Ovary (tissue), 9 donors: ENCODE measurements around the gene GRIK1. TPM values are rescaled to one million over a fixed set of nuclear protein-coding genes. Genes with fewer than 3 reads are reported as not detected.

Experiments
- DNase-seq, 5 donors: peaks; one replicate each; pipeline ENCODE4 v3.0.0-alpha.2; 2019 to 2020
- H3K27ac ChIP-seq, 2 donors: fragments of 200-600 bp; one replicate each; pipeline versions ENCODE4 v1.5.1 to v1.8.0; 2019 to 2022
- H3K27me3 ChIP-seq: fragments of 200-600 bp; one replicate; pipeline ENCODE4 v1.8.0; 2022
- H3K36me3 ChIP-seq: fragments of 200-600 bp; sonication (generic); one replicate; pipeline ENCODE4 v1.5.1; 2019
- H3K4me1 ChIP-seq: one replicate; pipeline ENCODE4 v1.8.1; 2013; ENCODE audit warnings: mild to moderate bottlenecking, moderate library complexity; ENCODE audit not compliant: insufficient read depth
- H3K4me3 ChIP-seq: fragments of 200-600 bp; sonication (generic); one replicate; pipeline ENCODE4 v1.5.1; 2017
- H3K9me3 ChIP-seq, 2 donors: fragments of 200-600 bp in 1 of 2; sonication (generic) in 1 of 2; one replicate each; pipeline versions ENCODE4 v1.5.1 to v1.8.1; 2013 to 2019; ENCODE audit warnings: mild to moderate bottlenecking in 1 of 2, moderate library complexity in 1 of 2
- EP300 ChIP-seq: sonication (generic); formaldehyde crosslinking; IDR thresholded peaks from one replicate; pipeline ENCODE4 v1.6.1; 2017; ENCODE audit warnings: antibody characterized with exemption
- POLR2A ChIP-seq: fragments of 450-650 bp; IDR thresholded peaks from one replicate; pipeline ENCODE4 v1.6.1; 2017; ENCODE audit warnings: antibody characterized with exemption, mild to moderate bottlenecking, moderate library complexity
- WGBS, 3 donors: extraction: QIAGEN DNeasy Blood & Tissue Kit in 1 of 3; methylation state at CpG; one replicate each; pipeline versions ENCODE4 v1.1.5 to v1.1.7; 2013 to 2017; 5-methylcytosine and 5-hydroxymethylcytosine counted together
- intact Hi-C, 4 donors: fragments of 100-400 bp; cut with DNase I; formaldehyde crosslinking; loops; one replicate each; pipeline versions ENCODE4 v1.11.0 to v1.15.1; 2022 to 2023
- polyA plus RNA-seq, 2 donors: library from polyadenylated mRNA; stranded (reverse); fragments of 200-250 nt in 1 of 2; fragments of 350-450 nt in 1 of 2; fragmentation: Illumina TruSeq in 1 of 2; extraction: RNeasy Lipid Tissue Mini Kit (QIAGEN cat#74804) in 1 of 2; gene quantifications; one replicate each; pipeline ENCODE4 v1.2.3, GENCODE V29; 2013 to 2014
- total RNA-seq, 7 donors: library from RNA; depleted of rRNA in 2 of 7; stranded (reverse); fragments of >200 nt in 2 of 7; fragmentation: NEBNext Ultra II Directional in 3 of 7; extraction: Animal tissue kit (Norgen Biotek cat#: 25700) in 3 of 7; gene quantifications; one replicate each; pipeline versions ENCODE4 v1.1.0 to v1.2.4, GENCODE V29; 2016 to 2023
- TF ChIP-seq, protein P1 (sequence below), 3 donors: fragments of 450-650 bp in 2 of 3; fragments of 200-600 bp in 1 of 3; IDR thresholded peaks; one replicate each; pipeline versions ENCODE4 v1.5.1 to v1.8.0; 2016 to 2022; ENCODE audit warnings: antibody characterized with exemption in 3 of 3, mild to moderate bottlenecking in 1 of 3
- donor health status: DM: no; HTN: no; CAD: no; lungs with moderate emphysema.
- donor health status: DM: no; HTN: no; CAD: no.
- donor health status: Bipolar disorder and iron deficiency.
- donor health status: DM: yes; HTN: yes; CAD: no.
- donor health status: DM: no; HTN: no; CAD: no.
- donor health status: DM: yes; HTN: yes; CAD: no.

GRIK1 gene
- total and polyA plus RNA-seq, 9 donors, result 0.15 to 1.3 (median 0.34) TPM; not detected in 4

DNA sequence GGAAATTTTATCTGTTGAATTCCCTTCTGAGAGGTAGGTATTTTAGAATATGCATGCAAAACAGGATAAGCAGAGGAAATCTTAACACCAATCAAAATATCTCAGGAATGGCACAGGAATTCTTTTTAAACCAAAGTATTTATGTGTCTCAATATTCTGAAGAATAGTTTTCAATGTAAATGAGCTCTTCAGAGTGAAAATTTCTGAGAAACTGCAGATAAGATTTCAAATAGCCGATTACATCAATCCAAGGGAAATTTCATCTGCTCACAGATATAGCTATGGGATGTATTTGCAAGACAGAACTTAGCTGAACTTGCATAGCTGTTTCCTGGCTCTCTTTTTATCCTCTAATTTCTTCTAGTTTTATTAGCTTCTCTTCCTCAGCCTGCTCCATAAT is 209.5 kb downstream of the GRIK1 start:
- H3K36me3 ChIP-seq, result no peaks in the 10 kb centered on the region
- no peak overlapping the region for H3K4me3 ChIP-seq
- TF ChIP-seq EP300 (no peak), POLR2A (no peak)
- TF ChIP-seq, protein P1, sequence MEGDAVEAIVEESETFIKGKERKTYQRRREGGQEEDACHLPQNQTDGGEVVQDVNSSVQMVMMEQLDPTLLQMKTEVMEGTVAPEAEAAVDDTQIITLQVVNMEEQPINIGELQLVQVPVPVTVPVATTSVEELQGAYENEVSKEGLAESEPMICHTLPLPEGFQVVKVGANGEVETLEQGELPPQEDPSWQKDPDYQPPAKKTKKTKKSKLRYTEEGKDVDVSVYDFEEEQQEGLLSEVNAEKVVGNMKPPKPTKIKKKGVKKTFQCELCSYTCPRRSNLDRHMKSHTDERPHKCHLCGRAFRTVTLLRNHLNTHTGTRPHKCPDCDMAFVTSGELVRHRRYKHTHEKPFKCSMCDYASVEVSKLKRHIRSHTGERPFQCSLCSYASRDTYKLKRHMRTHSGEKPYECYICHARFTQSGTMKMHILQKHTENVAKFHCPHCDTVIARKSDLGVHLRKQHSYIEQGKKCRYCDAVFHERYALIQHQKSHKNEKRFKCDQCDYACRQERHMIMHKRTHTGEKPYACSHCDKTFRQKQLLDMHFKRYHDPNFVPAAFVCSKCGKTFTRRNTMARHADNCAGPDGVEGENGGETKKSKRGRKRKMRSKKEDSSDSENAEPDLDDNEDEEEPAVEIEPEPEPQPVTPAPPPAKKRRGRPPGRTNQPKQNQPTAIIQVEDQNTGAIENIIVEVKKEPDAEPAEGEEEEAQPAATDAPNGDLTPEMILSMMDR (IDR thresholded peaks at IDR 0.05), result no peak
- H3K4me1 ChIP-seq, result no peaks in the 10 kb centered on the region
- H3K9me3 ChIP-seq, result no peaks in the 10 kb centered on the region
- H3K27me3 ChIP-seq, result no peaks in the 10 kb centered on the region
- WGBS, 3 donors, result 56 to 80% (median 62%) methylated on average over 1 of the region's 1 CpG
- intact Hi-C loops, result no loop called here
- H3K27ac ChIP-seq, result no peak overlapping the region
- no peak for DNase-seq

DNA sequence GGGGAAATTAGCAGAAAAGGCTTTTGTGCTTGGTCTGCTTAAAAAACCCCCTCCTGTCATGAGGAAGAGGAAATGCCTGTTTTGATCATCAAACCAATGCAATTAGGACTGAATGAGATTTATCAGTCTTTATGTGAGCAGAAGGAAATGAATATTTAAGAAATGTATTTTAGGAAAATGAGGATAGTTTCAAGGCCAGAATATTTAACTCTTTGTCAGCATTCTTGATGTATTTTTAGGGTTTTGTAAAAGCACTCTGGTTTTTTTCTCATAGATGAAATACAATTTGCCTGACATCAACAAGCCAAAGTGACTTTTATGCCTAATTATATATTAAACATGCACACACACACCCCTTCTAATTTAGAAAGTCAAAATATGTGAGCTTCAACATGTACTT is 213.8 kb downstream of the GRIK1 start:
- Histone ChIP-seq H3K36me3 (no peaks in the 10 kb centered on the region), H3K27ac (no peak overlapping the region), H3K4me1 (no peaks in the 10 kb centered on the region), H3K9me3 (no peaks in the 10 kb centered on the region), H3K27me3 (no peaks in the 10 kb centered on the region), H3K4me3 (no peak overlapping the region)
- intact Hi-C loops, result no loop called here
- no peak for DNase-seq
- TF ChIP-seq EP300 (no peak), POLR2A (no peak)
- TF ChIP-seq, protein P1 (IDR thresholded peaks at IDR 0.05), result no peak

DNA sequence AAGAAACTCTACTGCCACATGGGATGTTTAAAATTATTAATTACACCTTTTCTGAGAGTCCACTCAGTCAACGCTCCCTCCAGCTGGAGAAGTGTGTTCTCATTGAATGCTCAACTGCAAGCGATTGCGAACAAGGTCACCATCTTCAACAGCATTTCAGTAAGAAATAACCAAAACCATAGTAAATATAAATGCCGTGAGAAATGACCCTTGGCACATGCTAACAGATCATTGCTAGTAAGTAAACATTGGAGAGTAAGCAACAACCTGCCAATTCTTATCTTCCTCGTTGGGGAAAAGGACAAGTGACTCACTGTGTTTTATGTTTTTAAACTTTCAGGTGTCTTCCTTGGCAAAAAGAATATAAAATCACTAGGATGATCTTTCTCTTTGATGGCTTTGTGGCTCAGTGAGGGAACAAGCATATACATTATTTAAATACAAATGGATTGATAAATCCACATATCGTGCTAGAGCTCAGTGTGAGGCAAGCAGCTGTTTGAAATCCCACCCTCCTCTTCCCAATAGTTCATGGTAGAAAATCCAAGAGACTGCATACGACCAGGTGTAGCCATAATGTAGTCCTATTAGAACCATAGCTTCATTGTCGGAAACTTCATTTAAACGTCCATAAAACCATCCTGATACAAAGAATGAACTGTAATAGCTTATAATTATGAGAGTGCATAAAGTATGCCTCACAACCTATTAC is 214.6 kb downstream of the GRIK1 start:
- Histone ChIP-seq H3K9me3 (no peaks in the 10 kb centered on the region), H3K4me1 (no peaks in the 10 kb centered on the region), H3K27me3 (no peaks in the 10 kb centered on the region), H3K27ac (no peak overlapping the region), H3K4me3 (no peak overlapping the region), H3K36me3 (no peaks in the 10 kb centered on the region)
- intact Hi-C loops, result no loop called here
- 39 to 61% (median 48%) methylated on average over 9 of the region's 9 CpGs for WGBS, 3 donors
- no peak for TF ChIP-seq POLR2A
- no peak for TF ChIP-seq EP300
- TF ChIP-seq, protein P1 (IDR thresholded peaks at IDR 0.05), result no peak
- DNase-seq, result no peak

DNA sequence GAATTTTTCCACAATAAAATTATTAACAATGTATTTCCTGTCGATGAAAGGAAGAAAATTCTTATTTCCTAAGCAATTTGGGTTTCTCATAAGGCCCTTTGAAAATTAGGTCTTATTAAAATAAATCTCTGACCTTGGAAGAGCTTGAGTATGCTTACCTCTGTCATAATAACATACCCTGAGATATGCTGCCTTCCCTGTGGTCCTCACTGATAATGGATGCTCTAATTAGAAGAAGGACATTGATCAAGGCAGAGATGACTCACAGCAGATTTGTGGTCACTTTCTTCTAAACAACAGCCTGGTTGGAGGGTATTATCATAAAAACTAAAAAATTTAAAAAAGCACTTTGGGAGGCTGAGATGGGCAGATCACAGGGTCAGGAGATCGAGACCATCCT is 217.8 kb downstream of the GRIK1 start:
- 93 to 98% (median 97%) methylated on average over 2 of the region's 2 CpGs for WGBS, 3 donors

More for the DNA sequence above, 217.8 kb downstream of the GRIK1 start:
- Histone ChIP-seq H3K36me3 (no peaks in the 10 kb centered on the region), H3K27me3 (no peaks in the 10 kb centered on the region), H3K9me3 (no peaks in the 10 kb centered on the region), H3K27ac (no peak overlapping the region), H3K4me1 (no peaks in the 10 kb centered on the region), H3K4me3 (no peak overlapping the region)
- intact Hi-C loops, result no loop called here
- TF ChIP-seq EP300 (no peak), POLR2A (no peak)
- TF ChIP-seq, protein P1 (IDR thresholded peaks at IDR 0.05), result no peak
- DNase-seq, result no peak
